B cell (primary cell): ENCODE results near the gene TRIM58. TPM values are rescaled to one million over a fixed set of nuclear protein-coding genes. Genes with fewer than 3 reads are reported as not detected.

ENCODE experiments used
- ATAC-seq: fragments of 200-7000 bp; cut with Tn5 transposase; one replicate; pipeline ENCODE4 v1.10.0; 2021; ENCODE audit warnings: low read depth, mild to moderate bottlenecking, moderate number of reproducible peaks, moderate library complexity
- CTCF ChIA-PET: fragments of 350-600 bp; sonication (Branson Sonifier 250); formaldehyde crosslinking; loops from one replicate; lab custom pipeline; 2021; ENCODE audit warnings: antibody characterized with exemption, inconsistent platforms; lab: Charles Lee
- POLR2A ChIA-PET: fragments of 350-600 bp; sonication (Branson Sonifier 250); formaldehyde crosslinking; loops from one replicate; lab custom pipeline; 2021; ENCODE audit warnings: antibody characterized with exemption; lab: Charles Lee
- DNase-seq: peaks from one replicate; pipeline ENCODE4 v3.0.0; 2013
- H2AFZ ChIP-seq: 2 replicates; pipeline ENCODE4 v1.6.1; 2012; ENCODE audit warnings: mild to moderate bottlenecking, low read depth, low read length; ENCODE audit not compliant: insufficient read depth, poor library complexity, severe bottlenecking
- H3K27ac ChIP-seq, 2 donors: 1 replicate in 1 of 2; 2 replicates in 1 of 2; pipeline ENCODE4 v1.5.1; 2012 to 2013; ENCODE audit warnings: low read length in 2 of 2, mild to moderate bottlenecking in 2 of 2, moderate library complexity in 1 of 2
- H3K27me3 ChIP-seq, 4 experiments: fragments of 200-600 bp in 1 of 4; sonication (generic) in 1 of 4; replicated peaks in 1 of 4; 1 replicate in 2 of 4; 2 replicates in 2 of 4; pipeline versions ENCODE4 v1.6.1 to v1.7.0; 2013 to 2016; ENCODE audit warnings: low read length in 3 of 4, mild to moderate bottlenecking in 2 of 4, mixed read lengths in 1 of 4, moderate library complexity in 1 of 4; ENCODE audit not compliant: insufficient read depth in 4 of 4, control insufficient read depth in 3 of 4; ENCODE audit errors: control extremely low read depth in 1 of 4
- H3K36me3 ChIP-seq, 2 experiments: replicated peaks in 1 of 2; 1 replicate in 1 of 2; 2 replicates in 1 of 2; pipeline versions ENCODE4 v1.6.1 to v1.7.1; 2013; ENCODE audit warnings: low read length in 1 of 2; ENCODE audit not compliant: insufficient read depth in 2 of 2, control insufficient read depth in 1 of 2; ENCODE audit errors: control extremely low read depth in 1 of 2, extremely low read depth in 1 of 2
- H3K4me1 ChIP-seq, 2 donors: fragments of 200-600 bp in 1 of 2; sonication (generic) in 1 of 2; 1 replicate in 1 of 2; 2 replicates in 1 of 2; pipeline versions ENCODE4 v1.5.1 to v1.6.1; 2013 to 2017; ENCODE audit warnings: low read length in 2 of 2; ENCODE audit not compliant: control insufficient read depth in 2 of 2, insufficient read depth in 2 of 2
- H3K4me2 ChIP-seq: replicated peaks from 2 replicates; pipeline ENCODE3; 2012; ENCODE audit warnings: mild to moderate bottlenecking, low read depth, low read length; ENCODE audit not compliant: poor library complexity, severe bottlenecking
- H3K4me3 ChIP-seq, 5 experiments: fragments of 200-600 bp in 1 of 5; sonication (generic) in 1 of 5; 1 replicate in 3 of 5; 2 replicates in 2 of 5; pipeline versions ENCODE4 v1.5.1 to v1.7.0; 2011 to 2016; ENCODE audit warnings: low read length in 4 of 5, mild to moderate bottlenecking in 4 of 5, low read depth in 2 of 5, control low read depth in 1 of 5, moderate library complexity in 1 of 5; ENCODE audit not compliant: insufficient read depth in 1 of 5; ENCODE audit errors: control extremely low read depth in 1 of 5, extremely low read depth in 1 of 5
- H3K79me2 ChIP-seq: fragments of 200-600 bp; sonication (generic); one replicate; pipeline ENCODE4 v1.6.0; 2016; ENCODE audit warnings: low read length; ENCODE audit not compliant: control insufficient read depth, insufficient read depth
- H3K9ac ChIP-seq: fragments of 200-600 bp; sonication (generic); 2 replicates; pipeline ENCODE4 v1.6.1; 2017; ENCODE audit warnings: mild to moderate bottlenecking, low read length, moderate library complexity
- H3K9me3 ChIP-seq, 3 donors: one replicate each; pipeline versions ENCODE4 v1.6.1 to v1.7.1; 2013; ENCODE audit warnings: low read length in 2 of 3; ENCODE audit not compliant: control insufficient read depth in 2 of 3, insufficient read depth in 1 of 3; ENCODE audit errors: control extremely low read depth in 1 of 3
- H4K20me1 ChIP-seq: 2 replicates; pipeline ENCODE4 v1.6.0; 2012; ENCODE audit warnings: mild to moderate bottlenecking, low read length; ENCODE audit not compliant: insufficient read depth, control insufficient read depth, poor library complexity, severe bottlenecking
- H3K27ac Mint-ChIP-seq: one replicate; pipeline ENCODE4 v1.8.0; 2021; ENCODE audit warnings: mixed read lengths
- H3K27me3 Mint-ChIP-seq: one replicate; pipeline ENCODE4 v1.8.0; 2021; ENCODE audit warnings: mixed read lengths
- H3K4me1 Mint-ChIP-seq: one replicate; pipeline ENCODE4 v1.8.0; 2021; ENCODE audit warnings: mixed read lengths
- H3K4me3 Mint-ChIP-seq: one replicate; pipeline ENCODE4 v1.8.0; 2021; ENCODE audit warnings: mixed read lengths
- H3K9me3 Mint-ChIP-seq: one replicate; pipeline ENCODE4 v1.8.0; 2022; ENCODE audit warnings: mixed read lengths; ENCODE audit not compliant: insufficient read depth
- EZH2 ChIP-seq: IDR thresholded peaks from 2 replicates; pipeline ENCODE4 v1.6.1; 2012; ENCODE audit warnings: borderline replicate concordance, low read depth, mild to moderate bottlenecking, moderate library complexity, low read length; ENCODE audit not compliant: insufficient read depth, poor library complexity, severe bottlenecking
- WGBS: methylation state at CpG from one replicate; pipeline ENCODE4 v1.1.5; 2013; ENCODE audit warnings: missing lambda C conversion rate; ENCODE audit not compliant: insufficient coverage; 5-methylcytosine and 5-hydroxymethylcytosine counted together
- intact Hi-C: fragments of 100-400 bp; cut with micrococcal nuclease; formaldehyde crosslinking; loops from one replicate; pipeline ENCODE4 v1.10.0; 2022
- polyA plus RNA-seq: library from polyadenylated mRNA; depleted of rRNA; stranded (reverse); fragments of >200 nt; gene quantifications from 2 replicates; pipeline ENCODE4 v1.2.3, GENCODE V29; 2012
- total RNA-seq, 2 donors: library from RNA; stranded (reverse); fragments of 120-200 nt in 1 of 2; gene quantifications; 1 replicate in 1 of 2; 2 replicates in 1 of 2; pipeline versions ENCODE4 v1.2.3 to v1.2.4, GENCODE V29; 2013 to 2022
- TF ChIP-seq, protein P1 (sequence below): fragments of 200-600 bp; IDR thresholded peaks from one replicate; pipeline ENCODE4 v1.8.0; 2022; ENCODE audit warnings: antibody characterized with exemption, mild to moderate bottlenecking

Gene TRIM58
- total and polyA plus RNA-seq, 2 donors (not counting 1 experiment from before 2014, with no cell fraction given) = 0.84 to 1.5 TPM

DNA sequence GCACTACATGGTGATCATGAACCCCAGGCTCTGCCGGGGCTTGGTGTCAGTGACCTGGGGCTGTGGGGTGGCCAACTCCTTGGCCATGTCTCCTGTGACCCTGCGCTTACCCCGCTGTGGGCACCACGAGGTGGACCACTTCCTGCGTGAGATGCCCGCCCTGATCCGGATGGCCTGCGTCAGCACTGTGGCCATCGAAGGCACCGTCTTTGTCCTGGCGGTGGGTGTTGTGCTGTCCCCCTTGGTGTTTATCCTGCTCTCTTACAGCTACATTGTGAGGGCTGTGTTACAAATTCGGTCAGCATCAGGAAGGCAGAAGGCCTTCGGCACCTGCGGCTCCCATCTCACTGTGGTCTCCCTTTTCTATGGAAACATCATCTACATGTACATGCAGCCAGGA, 39.0 kb downstream of the TRIM58 start:
- no peaks in the 10 kb centered on the region for H3K27me3 Mint-ChIP-seq
- ATAC-seq = no peak

DNA sequence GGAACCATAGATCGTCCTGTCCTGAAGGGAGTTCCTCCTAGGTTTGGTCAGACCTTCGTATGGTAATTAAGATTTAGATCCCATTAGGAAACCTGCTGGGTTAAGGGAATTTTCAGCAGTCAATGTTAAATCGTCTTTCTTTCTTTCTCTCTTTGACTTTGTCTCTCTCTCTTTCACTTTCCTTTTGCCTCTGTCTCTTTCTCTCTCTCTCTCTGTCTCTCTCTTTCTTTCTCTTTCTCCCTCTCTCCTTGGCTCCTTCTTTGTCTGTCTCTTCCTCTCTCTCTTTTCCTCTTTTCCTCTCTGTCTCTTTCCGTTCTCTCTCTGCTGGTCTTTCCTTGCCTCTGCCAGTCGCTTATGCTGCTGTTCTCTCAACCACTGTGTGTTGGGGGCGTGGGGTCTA, 47.1 kb downstream of the TRIM58 start:
- no peak for DNase-seq
- H3K4me3 ChIP-seq = no peak overlapping the region
- H3K36me3 ChIP-seq = no peaks in the 10 kb centered on the region
- no peaks in the 10 kb centered on the region for H3K27me3 ChIP-seq
- CTCF ChIA-PET = no interaction called here
- H3K9me3 ChIP-seq = peaks cover 0 to 15% (median 4%) of the 10 kb centered on the region in 3 donors
- H3K27ac Mint-ChIP-seq = no peak overlapping the region
- ATAC-seq = no peak
- H2AFZ ChIP-seq = no peak overlapping the region
- TF ChIP-seq, protein P1, sequence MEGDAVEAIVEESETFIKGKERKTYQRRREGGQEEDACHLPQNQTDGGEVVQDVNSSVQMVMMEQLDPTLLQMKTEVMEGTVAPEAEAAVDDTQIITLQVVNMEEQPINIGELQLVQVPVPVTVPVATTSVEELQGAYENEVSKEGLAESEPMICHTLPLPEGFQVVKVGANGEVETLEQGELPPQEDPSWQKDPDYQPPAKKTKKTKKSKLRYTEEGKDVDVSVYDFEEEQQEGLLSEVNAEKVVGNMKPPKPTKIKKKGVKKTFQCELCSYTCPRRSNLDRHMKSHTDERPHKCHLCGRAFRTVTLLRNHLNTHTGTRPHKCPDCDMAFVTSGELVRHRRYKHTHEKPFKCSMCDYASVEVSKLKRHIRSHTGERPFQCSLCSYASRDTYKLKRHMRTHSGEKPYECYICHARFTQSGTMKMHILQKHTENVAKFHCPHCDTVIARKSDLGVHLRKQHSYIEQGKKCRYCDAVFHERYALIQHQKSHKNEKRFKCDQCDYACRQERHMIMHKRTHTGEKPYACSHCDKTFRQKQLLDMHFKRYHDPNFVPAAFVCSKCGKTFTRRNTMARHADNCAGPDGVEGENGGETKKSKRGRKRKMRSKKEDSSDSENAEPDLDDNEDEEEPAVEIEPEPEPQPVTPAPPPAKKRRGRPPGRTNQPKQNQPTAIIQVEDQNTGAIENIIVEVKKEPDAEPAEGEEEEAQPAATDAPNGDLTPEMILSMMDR = no peak
- H3K9me3 Mint-ChIP-seq = peaks cover 5% of the 10 kb centered on the region
- no peaks in the 10 kb centered on the region for H3K79me2 ChIP-seq
- H3K4me3 Mint-ChIP-seq = no peak overlapping the region
- intact Hi-C loops = no loop called here
- H3K4me2 ChIP-seq = no peak overlapping the region
- H3K27me3 Mint-ChIP-seq = no peaks in the 10 kb centered on the region
- peaks cover 8 to 11% of the 10 kb centered on the region in 2 donors for H3K4me1 ChIP-seq
- H3K27ac ChIP-seq = no peak overlapping the region
- peaks cover 25% of the 10 kb centered on the region for H3K4me1 Mint-ChIP-seq
- 75% methylated on average over 2 of the region's 6 CpGs for WGBS
- POLR2A ChIA-PET = no interaction called here
- H3K9ac ChIP-seq = no peak overlapping the region
- H4K20me1 ChIP-seq = no peaks in the 10 kb centered on the region

More for the DNA sequence above, 39.0 kb downstream of the TRIM58 start:
- no peaks in the 10 kb centered on the region for H3K36me3 ChIP-seq
- no peaks in the 10 kb centered on the region for H4K20me1 ChIP-seq
- Mint-ChIP-seq H3K4me1 (no peaks in the 10 kb centered on the region), H3K4me3 (no peak overlapping the region), H3K9me3 (no peaks in the 10 kb centered on the region), H3K27ac (no peak overlapping the region)
- no peak overlapping the region for H3K27ac ChIP-seq
- no peaks in the 10 kb centered on the region for H3K79me2 ChIP-seq
- no peaks in the 10 kb centered on the region for H3K4me1 ChIP-seq
- DNase-seq = no peak
- no peak overlapping the region for H3K9ac ChIP-seq
- no peak for TF ChIP-seq EZH2
- TF ChIP-seq, protein P1 = no peak
- ChIA-PET POLR2A (no interaction called here), CTCF (no interaction called here)
- no peak overlapping the region for H2AFZ ChIP-seq
- WGBS = 84% methylated on average over 14 of the region's 14 CpGs
- H3K27me3 ChIP-seq = no peaks in the 10 kb centered on the region
- intact Hi-C loops = no loop called here
- no peak overlapping the region for H3K4me3 ChIP-seq
- H3K4me2 ChIP-seq = no peak overlapping the region
- H3K9me3 ChIP-seq = peaks cover 0 to 18% (median 0%) of the 10 kb centered on the region in 3 donors
